ES-I3 (cell line): Measurements from ENCODE around the gene PRR14.
"Not testable (repeated sequence)": the region's sequence is repeated elsewhere in the genome, so short reads cannot be mapped to it uniquely, and the experiment has no call there.

Experiments
- H3K36me3 ChIP-seq: 2 replicates; pipeline ENCODE4 v1.6.1; 2013; ENCODE audit warnings: mild to moderate bottlenecking, low read length, control low read depth, moderate library complexity; ENCODE audit not compliant: insufficient read depth
- H3K4me1 ChIP-seq: 2 replicates; pipeline ENCODE4 v1.6.1; 2013; ENCODE audit warnings: mild to moderate bottlenecking, control low read depth, low read length; ENCODE audit not compliant: insufficient read depth
- H3K9ac ChIP-seq: 2 replicates; pipeline ENCODE4 v1.6.1; 2013; ENCODE audit warnings: low read depth, mild to moderate bottlenecking, low read length, moderate library complexity
- H3K9me3 ChIP-seq: 2 replicates; pipeline ENCODE4 v1.6.1; 2013; ENCODE audit warnings: mild to moderate bottlenecking, low read length, moderate library complexity; ENCODE audit not compliant: control insufficient read depth, insufficient read depth

PRR14 gene

DNA sequence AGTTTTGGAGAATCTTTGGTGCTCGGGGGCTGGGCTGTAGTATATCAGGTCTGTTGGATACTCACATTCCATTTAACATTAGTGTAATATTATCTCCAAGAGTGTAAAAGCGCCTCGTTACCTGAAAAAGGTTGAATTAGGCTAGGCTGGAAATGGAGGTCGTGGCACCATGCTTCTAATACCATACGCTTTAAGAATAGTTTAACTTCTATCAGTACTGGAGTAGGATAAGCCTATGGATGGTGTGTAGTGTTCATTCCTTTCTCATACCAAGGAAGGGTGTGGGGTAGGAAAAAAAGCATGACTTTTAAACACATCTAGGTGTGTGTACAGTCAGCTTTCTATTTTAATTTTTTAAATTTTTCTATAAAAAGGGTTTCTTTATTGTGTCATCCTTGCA, 50.2 kb downstream of the PRR14 start:
- Histone ChIP-seq H3K36me3 (peaks cover 14% of the 10 kb centered on the region), H3K9ac (no peak overlapping the region), H3K9me3 (no peaks in the 10 kb centered on the region), H3K4me1 (no peaks in the 10 kb centered on the region)

DNA sequence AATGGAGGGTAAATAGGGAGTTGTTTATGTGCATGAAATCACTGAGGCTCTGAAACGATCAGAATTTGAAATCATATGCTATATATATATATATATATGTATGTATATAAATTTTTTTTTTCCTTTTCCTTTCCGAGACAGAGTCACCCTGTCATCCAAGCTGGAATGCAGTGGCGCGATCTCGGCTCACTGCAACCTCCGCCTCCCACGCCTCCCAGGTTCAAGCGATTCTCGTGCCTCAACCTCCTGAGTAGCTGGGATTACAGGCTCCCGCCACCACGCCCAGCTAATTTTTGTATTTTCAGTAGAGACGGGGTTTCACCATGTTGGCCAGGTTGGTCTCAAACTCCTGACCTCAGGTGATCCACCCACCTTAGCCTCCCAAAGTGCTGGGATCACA, 52.3 kb downstream of the PRR14 start:
- H3K36me3 ChIP-seq = peaks cover 30% of the 10 kb centered on the region
- not testable (repeated sequence) for H3K9ac ChIP-seq, H3K4me1 ChIP-seq, H3K9me3 ChIP-seq

GRCh38 chr16:30703971-30704370, 53.2 kb downstream of the PRR14 start:
- no peak overlapping the region for H3K9ac ChIP-seq
- H3K36me3 ChIP-seq = peaks cover 30% of the 10 kb centered on the region
- no peaks in the 10 kb centered on the region for H3K9me3 ChIP-seq
- no peaks in the 10 kb centered on the region for H3K4me1 ChIP-seq
